ENCODE measurements around the gene ZBTB37.

GRCh38 chr1:173862769-173863223 is 5.4 kb upstream of the ZBTB37 start:
- TF ChIP-seq EZH2phosphoT487 (IDR thresholded peaks at IDR 0.05; ENCODE audit: insufficient read depth, low read depth) (no peak), EZH2 (IDR thresholded peaks at IDR 0.05; ENCODE audit: insufficient read depth, poor library complexity, severe bottlenecking) (no peak)

Measured in GM23248 (cell line).